NCI-H748 treated with DMSO at 0.1 percent for 48 hours (cell line): ENCODE results near the gene WWOX.

Source experiments
- DNase-seq: peaks from one replicate; lab custom pipeline; 2025; lab: John Stamatoyannopoulos, UW

WWOX gene

DNA sequence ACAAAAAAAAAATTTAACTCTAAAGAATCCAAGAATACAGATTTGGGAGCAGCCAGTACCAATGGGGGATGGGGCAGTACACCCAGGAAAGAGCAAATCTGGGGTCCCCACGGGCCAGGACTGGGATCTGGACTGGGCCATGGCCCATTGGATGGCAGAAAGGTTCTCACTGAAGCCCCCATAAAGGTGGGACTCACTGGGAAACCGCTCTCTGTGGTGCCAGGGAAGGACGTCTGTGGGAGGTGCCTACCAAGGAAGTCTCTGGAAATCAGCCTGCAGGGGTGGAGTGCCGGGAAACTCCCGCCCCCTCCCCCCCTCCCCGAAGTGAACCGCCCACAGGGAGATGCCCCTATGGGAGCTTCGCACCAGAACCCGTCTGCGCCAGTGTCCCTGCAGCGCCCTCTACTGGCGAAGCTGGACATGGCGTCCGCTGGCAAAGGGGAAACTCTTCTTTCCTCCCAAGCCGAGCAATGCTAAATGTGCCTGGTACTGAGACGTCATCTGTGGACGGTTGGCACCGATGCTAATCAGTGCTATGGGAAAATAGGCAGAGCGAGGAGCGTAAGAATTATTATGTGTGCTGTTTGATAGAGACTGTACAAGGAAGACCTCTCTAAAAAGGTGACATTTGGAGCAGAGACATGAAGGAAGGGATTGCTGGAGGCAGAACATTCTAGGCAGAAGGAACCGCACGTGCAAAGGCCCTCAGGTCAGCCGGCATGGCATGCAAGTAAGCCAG lies 671.1 kb downstream of the WWOX start:
- DNase-seq = peak; percentile 44

DNA sequence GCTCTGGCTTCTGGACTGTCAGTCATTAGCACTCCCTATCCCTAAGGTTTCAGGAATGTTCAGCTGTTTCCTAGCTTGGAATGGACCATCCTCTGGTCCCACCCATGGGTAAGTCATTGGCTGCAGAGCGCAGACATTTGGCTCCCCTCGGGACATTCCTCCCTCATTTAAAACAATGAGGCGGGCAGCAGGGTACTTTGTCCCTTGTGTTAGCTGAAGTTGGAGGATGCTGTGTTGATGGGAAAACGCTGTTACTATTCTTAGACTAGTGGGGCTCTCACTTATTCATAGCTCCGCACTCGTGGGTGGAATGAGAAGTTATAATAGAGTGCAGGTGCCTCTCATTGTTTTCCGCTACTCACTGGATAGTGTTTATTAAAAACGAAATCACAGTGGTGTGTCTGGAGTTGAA lies 673.8 kb downstream of the WWOX start:
- no peak for DNase-seq

DNA sequence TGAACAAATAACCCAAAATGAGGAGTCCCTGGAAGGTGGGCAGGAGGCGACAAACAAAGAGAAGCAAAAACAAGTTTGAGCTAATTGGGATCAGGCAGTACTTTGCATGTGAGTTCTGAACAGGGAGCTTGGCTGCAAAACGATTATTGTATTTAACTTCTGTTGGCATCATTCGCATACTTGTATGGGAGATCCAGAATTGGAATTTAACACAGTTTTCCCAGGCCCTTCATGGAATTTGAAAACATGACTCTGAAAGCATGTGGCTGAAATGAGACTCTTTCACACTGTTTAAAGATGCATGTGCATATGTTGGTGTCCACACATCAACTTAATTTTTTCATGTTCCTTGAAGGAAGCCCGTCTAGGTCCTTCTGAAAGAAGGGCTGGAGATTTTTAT lies 674.3 kb downstream of the WWOX start:
- DNase-seq = no peak

DNA sequence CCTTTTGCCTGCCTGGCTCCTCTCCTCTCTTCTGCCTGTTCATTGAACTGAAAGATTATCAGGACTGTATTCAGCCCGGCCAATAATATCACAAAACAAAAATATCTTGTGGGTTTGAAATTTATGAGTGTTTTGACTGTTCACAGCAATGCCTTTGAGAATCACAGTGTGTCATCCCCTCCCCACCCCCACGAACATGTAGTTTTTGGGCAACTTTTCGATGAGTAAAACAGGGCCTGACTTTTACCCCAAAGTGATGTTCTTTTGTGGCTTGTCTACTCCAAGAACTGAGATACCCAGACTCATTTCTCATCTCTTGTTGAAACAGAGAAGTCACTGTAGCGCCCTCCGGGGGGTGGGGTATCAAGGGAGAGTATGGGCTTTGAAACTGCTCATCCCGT lies 675.7 kb downstream of the WWOX start:
- DNase-seq = no peak

DNA sequence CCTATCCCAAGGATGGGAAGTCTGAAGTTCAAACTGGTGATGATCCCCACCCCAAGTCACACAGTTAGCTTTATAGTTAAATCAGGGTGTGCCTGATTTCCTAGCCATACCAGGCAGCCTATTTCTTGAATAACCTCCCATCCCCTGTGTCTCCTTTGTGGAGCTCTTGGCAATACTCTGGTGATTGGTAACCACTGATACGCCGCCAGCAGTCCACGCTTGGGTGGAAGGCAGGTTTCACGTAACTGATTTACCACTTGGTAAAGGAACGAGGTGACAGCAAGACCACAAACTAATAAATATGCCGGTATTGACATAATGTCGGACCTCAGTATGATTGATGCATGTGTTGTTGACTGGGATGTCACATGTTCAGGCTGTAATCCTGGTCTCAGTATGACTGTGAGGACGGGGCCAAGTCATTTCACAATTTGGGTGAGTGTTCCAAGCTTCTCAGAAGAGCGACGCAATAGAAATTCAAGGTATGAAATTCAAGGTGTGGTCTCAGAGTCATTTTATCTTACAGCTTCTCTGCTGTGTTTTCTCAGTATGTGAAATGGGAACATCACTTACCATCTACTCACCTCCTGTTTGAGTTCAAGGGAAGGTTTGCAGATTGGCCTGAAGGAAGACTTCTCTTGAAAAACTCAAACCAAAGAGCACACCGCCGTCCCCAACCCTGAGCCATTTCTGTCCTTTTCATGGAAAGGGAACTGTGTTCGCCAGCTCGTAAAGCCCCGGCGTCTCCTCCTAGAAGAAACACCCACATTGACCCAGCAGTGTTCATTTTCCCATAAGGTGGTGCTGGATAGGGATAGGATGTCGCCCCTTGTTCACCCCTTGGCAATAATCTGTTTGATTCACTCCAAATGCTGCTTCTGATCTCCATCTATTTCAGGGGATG lies 678.9 kb downstream of the WWOX start:
- no peak for DNase-seq

DNA sequence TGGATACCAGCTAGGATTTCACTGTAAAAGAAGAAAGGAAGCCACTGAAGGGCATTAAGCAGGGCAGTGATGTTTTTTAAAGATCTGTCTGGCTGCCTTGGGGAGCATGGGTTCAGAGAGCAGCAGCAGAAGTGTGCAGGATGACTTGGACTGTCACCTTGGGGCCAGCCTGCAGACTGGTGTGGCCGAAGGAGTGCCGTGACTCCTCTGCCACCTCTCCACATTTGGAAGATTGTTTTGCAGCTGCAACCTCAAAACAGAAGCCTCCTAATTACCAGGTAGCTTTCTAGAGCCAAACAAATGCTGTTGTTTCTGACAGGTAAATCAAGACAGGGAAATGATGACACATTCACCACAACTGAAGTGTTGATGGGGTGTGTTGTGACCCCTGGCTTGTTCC lies 681.4 kb downstream of the WWOX start:
- DNase-seq = no peak

DNA sequence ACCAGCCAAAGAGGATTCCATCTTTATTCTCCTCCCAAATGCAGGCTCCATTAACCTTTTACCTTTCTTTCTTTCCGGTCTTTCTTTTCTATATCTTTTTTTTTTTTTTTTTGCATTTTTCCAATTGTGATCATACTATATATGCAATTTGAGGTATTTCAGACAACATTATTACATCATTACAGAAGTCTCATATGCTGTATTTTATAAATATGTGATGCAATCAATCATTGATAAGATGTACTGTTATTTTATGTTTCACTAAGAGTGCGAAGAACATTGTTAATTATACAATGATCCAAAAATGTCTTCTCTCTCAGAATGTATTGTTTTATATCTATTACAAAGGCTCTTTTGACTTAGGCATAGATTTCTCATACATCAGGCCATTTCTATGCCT lies 683.1 kb downstream of the WWOX start:
- DNase-seq = no peak

DNA sequence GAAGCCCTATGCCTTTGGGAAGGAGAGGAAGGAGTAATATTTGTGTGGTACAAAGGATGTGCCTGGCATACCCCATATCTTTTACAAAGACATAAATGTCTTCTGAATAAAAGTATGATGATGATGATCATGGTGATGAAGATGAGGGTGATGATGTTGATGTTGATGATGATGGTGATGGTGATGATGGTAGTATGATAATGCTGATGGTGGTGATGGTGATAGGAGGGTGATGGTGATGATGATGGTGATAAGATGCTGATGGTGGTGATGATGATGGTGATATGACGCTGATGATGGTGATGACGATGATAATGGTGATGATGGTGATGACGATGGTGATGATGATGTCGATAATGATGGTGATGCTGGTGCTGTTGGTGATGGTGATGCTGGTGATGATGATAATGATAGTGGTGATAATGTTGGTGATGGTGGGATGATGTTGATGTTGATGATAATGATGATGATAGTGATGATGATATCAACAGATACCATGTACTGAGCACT lies 684.2 kb downstream of the WWOX start:
- no peak for DNase-seq

DNA sequence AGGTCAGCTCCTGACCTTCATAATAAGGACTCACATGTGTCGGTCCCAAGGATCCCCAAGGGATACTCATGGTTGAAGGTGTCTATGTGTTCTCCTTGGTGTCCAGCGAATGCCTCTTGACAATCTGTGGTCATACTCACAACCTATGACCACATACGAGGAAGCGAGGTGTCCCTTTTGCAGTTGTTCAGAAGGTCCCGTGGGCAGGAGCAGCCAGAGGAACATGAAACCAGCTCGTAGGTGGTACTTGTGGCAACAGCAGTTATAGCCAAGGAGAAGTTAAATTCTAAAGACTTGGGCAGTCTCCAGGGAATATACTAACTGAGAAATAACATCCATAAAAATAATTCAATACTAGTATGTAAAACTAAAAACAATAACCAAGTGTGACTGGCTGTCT lies 685.3 kb downstream of the WWOX start:
- no peak for DNase-seq

DNA sequence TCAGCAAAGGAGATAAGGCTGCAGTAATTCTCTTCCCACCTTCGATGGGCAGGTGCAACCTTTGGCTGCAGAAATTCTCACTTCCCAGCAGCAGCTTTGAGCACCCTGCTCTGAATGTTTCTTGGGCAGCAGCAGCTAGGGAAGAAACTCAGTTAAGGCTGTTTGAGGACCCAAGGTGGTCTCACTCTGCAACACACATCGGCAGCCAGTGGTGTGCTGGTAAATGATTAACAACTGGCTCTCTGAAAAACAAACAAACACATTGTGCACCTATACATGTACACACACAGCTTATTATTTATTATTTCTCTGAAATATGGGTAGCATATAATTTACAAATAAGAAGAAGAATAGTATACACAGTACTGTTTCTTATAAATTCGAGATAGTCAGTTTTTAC lies 685.8 kb downstream of the WWOX start:
- DNase-seq = no peak

DNA sequence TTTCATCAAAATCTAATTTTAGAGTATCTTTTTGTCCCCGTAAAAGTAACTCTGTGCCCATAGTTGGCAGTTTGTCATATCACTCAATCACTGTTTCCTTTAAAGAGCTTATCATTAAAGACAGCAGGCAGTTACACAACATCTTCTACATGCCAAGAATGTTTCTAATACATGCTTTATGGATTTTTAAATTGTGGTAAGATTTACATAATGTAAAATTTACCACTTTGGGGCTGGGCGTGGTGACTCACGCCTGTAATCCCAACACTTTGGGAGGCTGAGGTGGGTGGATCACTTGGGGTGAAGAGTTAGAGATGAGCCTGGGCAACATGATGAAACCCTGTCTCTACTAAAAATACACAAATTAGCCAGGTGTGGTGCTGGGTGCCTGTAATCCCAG lies 687.2 kb downstream of the WWOX start:
- no peak for DNase-seq

DNA sequence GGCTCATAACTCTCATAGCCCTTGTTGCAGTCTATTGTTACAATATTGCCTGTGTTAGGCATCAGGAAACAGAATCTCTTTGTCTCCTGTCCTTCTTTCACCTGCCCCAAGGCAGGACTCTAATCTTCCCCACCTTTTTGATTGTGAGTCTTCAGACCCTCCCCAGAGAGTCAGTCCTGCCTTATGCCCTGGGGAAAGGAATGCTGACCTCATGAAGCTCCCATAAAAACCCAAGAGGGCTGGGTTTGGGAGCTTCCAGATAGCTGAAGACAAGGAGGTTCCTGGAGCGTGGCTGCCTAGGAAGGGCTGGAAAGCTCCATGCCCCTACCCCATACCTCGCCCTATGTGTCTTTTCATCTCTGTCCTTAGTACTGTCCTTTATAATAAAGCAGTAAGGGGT lies 688.8 kb downstream of the WWOX start:
- DNase-seq = no peak

DNA sequence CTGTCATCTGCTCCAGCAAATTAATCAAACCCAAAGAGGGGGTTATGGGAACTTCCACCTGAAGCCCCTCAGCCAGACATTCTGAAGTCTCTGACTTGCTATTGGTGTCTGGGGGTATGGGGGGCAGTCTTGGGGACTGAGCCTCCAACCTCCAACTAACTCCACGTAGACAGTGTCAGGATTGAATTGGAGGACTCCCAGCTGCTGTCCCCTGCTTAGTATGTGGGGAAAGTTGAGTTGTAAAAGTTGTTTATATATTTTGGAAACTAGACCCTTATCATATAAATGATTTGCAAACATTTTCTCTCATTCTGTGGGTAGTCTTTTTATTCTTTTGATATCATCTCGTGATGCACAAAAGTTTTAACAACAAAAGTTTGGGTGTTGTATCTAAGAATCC lies 689.2 kb downstream of the WWOX start:
- DNase-seq = no peak

DNA sequence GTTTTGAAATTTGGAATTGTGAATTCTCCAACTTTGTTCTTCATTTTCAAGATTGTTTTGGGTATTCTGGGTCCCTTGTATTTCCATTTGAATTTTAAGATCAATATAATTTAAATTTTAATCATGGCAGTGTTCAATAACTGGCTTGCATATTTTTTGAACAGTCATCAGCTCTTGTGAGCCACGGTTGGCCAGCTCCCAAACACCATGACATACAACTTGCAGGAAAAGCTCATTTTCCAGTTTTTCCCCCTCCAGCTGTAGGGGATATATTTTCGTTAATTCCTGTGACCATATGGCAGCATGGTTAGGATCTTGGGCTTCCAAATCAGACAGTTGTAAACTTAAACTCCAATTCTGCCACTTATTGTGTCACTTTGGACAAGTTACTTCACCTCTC lies 690.1 kb downstream of the WWOX start:
- no peak for DNase-seq

DNA sequence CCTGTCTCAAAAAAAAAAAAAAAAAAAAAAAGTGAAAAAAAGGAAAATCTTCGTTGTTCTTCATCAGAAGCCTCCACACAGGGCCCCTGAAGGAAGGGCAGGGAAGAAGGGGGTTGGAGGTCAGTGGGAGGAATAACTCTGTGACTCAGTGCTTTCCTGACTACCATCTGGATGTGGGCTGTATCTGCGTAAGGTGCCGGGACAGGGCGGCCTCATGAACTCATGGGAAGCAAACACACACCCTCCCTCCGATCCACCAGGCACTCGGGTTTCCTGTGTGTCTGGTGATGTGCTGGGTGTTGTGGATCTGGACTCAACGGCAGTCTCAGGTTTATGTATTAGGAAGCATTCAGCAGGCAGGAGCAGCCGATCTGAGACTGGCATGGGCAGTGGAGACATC lies 691.6 kb downstream of the WWOX start:
- no peak for DNase-seq

DNA sequence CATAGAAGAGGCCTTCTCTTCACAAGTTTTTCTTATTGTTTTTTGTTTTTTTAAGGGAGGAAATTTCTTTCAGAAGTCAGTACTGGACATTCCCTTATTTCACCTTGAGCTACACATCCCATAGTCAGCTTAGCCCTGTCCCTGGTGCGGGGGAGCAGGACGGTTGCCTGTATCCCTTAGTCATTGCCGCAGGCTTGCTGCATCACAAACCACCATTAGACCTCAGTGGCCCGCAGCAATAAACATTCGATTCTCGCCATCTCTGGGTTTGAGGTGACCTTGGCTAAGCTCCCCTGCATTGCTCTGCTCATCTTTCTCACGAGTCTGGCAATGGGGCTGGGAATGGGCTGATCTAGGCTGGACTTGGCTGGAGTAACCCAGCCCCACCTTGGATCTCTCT lies 692.5 kb downstream of the WWOX start:
- DNase-seq = no peak

DNA sequence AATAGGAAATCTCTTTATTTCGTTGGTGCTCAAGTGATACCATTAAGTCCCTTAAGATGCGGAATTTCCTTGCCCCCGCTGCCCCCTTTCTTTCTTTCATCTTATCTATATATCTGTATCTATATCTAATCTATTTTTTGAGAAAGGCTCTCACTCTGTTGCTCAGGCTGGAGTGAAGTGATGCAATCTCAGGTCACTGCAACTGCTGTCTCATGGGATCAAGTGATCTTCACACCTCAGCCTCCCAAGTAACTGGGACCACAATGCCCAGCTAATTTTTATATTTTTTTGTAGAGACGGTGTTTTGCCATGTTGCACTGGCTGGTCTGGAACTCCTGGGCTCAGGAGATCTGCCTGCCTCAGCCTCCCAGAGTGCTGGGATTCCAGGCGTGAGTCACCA lies 693.5 kb downstream of the WWOX start:
- DNase-seq = no peak

DNA sequence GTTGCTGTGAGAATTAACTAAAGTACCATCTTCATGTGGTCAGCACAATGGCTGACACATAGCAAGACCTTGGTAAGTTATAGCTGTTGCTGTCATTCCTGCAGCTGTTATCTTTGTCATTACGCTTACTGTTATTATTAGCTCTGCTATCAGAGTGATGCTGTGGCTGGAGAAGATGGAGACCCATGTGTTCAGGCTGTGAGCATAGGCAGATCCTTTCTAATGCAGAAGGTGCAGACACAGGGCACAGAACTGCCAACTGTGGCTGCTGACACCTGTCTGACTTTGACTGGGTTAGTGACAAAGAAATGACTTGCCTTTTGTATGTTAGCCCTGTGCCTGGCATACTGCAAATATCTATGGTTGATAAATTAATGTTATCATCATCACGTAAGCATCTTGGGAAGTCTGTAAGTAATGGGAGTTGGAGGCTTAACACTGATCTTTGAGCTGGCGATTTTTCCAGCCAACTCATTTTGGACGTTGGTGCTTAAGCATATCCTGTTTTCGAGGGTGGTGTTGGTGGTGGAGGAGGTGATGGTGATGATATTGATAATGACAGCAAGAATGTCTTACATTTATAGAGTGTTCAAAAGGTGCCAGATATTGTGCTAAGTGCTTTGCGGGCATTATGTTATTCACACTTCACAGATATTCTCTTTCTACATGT lies 695.3 kb downstream of the WWOX start:
- DNase-seq = no peak

DNA sequence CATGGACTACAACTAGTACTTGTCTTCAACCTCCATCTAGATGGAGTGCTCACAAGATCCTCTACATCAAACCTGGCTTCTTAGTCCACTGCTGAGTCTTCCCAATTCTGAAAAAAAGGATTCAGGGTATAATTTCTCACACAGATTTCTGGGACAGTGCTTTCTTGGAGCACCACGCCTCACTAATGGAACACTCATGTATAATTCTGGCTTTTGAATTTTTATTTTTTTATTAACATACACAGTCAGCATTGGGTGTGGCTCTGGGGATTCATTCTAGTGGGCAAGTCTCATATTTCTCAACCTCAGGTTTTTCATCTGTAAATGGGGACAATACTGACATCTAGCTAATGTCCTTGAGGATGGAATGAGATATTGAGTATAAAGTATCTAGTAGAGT lies 696.0 kb downstream of the WWOX start:
- DNase-seq = no peak

DNA sequence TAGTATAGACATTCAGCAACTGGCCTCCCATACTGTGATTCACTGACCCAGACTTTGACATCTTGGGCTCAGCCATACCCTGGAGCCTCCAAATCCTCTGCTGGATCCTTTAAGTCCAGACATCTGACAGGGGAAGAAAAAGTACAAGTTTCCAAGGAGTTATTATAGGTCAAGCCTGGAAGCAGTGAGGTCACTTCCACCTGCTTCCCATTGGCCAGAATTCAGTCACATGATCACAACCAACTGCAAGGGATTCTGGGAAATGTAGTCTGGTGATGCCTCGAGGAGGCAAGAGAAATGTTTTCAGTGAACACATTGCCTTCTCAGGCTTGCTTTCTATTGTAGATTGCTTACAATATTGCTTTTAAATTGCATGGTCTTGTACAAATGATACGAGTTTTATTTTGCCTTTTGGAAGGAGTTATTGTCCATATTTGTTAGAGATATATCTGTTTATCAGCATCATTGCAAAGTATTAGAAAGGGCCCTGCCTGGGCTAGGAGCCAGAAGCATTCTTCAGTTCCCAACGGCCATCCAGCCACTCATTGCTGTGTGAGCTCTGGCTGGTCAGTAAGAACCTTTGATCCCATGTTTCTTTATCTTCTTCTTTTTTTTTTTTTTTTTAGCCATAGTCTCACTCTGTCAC lies 696.9 kb downstream of the WWOX start:
- DNase-seq = no peak

DNA sequence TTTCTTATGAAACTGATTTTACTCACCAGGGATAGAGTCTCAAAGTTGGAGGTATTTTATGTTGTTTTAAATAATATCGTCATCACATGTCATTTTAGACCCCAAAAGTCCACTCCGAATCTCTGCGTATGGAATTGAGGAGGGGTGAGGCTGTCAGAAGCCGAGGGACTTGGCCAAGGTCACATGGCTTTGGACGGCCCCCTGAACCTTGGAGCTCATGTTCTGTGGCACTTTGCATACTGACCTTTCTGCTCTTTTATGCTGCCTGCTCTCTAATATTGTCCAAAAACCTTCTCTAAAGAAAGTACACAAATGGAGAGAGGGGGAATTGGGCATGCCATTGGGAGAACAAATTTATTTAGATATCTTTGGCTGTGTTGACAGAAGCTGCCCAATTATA lies 700.0 kb downstream of the WWOX start:
- no peak for DNase-seq

DNA sequence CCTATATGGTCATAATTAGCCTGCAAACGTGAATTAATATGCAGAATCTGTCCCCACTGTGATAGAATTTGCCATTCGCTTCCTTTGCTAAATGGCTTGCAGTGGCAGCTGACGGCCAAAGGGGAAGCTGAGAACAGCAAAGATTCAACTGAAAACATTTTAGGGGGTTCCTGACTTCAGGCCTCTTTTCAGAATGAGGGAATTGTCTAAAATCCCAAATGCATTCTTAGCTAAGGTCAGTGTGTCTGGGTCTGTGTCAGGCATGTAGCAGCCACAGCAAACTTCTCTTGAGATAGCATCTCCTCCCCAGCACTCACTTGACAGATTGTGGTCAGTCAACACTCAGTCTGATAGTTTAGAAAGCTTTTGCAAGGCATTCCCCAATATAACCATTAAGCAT lies 701.1 kb downstream of the WWOX start:
- DNase-seq = no peak
